Measurements from ENCODE around the gene B3GNT2.

DNA sequence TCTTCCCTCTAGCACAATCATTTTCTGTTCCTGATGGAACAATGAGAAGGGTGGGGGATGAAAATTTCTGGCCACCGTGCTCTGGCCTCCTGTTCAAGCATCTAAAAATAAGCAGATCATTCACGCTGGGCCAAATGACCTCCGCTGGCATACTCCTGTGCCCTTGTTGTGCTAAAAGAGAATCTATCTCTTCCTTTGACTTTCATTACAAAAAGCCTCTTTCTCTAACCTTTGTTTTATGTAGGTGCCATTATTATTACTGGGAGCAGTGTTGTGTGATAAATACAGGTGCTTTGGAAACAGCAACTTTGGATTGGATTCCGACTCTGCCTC is 44.6 kb upstream of the B3GNT2 start:
- TF ChIP-seq, protein P1, sequence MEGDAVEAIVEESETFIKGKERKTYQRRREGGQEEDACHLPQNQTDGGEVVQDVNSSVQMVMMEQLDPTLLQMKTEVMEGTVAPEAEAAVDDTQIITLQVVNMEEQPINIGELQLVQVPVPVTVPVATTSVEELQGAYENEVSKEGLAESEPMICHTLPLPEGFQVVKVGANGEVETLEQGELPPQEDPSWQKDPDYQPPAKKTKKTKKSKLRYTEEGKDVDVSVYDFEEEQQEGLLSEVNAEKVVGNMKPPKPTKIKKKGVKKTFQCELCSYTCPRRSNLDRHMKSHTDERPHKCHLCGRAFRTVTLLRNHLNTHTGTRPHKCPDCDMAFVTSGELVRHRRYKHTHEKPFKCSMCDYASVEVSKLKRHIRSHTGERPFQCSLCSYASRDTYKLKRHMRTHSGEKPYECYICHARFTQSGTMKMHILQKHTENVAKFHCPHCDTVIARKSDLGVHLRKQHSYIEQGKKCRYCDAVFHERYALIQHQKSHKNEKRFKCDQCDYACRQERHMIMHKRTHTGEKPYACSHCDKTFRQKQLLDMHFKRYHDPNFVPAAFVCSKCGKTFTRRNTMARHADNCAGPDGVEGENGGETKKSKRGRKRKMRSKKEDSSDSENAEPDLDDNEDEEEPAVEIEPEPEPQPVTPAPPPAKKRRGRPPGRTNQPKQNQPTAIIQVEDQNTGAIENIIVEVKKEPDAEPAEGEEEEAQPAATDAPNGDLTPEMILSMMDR (IDR thresholded peaks at IDR 0.05; ENCODE audit: poor library complexity, severe bottlenecking), result no peak
- TF ChIP-seq TAF1 (IDR thresholded peaks at IDR 0.05; ENCODE audit: low read depth), result no peak

Measured in neural cell (in vitro differentiated cells).